Measurements from ENCODE around the gene KIAA1217.

The KIAA1217 gene

DNA sequence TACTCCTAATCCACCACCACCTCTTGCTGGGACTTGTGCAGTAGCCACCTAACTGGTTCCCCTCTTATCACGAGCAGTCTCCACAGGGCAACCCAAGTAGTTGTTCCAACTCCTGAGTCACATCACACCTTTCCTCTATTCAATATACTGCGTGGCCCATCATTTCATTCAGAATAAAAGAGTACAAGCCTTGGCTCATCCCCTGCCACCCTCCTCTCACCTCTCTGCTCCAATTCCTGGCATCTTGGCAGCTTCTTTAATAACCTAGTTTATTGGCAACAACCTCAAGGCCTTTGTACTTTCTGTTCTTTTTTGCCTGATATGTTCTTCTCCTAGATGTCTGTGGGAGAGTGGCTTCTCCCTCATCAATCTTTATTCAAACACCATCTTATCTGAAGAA is 199.4 kb downstream of the KIAA1217 start:
- TF ChIP-seq, protein P1, sequence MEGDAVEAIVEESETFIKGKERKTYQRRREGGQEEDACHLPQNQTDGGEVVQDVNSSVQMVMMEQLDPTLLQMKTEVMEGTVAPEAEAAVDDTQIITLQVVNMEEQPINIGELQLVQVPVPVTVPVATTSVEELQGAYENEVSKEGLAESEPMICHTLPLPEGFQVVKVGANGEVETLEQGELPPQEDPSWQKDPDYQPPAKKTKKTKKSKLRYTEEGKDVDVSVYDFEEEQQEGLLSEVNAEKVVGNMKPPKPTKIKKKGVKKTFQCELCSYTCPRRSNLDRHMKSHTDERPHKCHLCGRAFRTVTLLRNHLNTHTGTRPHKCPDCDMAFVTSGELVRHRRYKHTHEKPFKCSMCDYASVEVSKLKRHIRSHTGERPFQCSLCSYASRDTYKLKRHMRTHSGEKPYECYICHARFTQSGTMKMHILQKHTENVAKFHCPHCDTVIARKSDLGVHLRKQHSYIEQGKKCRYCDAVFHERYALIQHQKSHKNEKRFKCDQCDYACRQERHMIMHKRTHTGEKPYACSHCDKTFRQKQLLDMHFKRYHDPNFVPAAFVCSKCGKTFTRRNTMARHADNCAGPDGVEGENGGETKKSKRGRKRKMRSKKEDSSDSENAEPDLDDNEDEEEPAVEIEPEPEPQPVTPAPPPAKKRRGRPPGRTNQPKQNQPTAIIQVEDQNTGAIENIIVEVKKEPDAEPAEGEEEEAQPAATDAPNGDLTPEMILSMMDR (IDR thresholded peaks at IDR 0.05; ENCODE audit: borderline replicate concordance, insufficient read depth, low read depth, low read length) = no peak
- H3K4me3 ChIP-seq (ENCODE audit: low read depth, low read length) = no peak overlapping the region

DNA sequence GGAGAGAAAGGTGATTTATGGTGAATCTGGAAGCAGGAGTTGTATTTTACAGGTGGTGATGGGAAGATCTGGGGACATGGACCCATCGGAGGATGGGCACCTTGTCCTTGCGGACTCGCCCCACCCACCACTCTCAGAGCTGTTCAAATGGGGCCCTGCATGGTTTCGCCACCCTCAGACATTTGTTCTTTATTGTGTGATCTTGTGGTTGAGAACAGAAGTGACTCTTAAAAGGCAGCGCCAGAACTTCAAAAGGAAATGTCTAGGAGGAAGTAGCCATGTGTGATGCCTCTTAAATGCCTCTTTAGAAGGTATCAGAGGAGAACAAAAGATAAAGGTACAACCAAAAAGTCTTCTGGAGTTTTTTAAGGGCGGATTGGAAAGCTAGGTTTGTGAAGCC is 205.7 kb downstream of the KIAA1217 start:
- H3K4me3 ChIP-seq (ENCODE audit: low read depth, low read length) = no peak overlapping the region
- TF ChIP-seq, protein P1 (IDR thresholded peaks at IDR 0.05; ENCODE audit: borderline replicate concordance, insufficient read depth, low read depth, low read length) = no peak

DNA sequence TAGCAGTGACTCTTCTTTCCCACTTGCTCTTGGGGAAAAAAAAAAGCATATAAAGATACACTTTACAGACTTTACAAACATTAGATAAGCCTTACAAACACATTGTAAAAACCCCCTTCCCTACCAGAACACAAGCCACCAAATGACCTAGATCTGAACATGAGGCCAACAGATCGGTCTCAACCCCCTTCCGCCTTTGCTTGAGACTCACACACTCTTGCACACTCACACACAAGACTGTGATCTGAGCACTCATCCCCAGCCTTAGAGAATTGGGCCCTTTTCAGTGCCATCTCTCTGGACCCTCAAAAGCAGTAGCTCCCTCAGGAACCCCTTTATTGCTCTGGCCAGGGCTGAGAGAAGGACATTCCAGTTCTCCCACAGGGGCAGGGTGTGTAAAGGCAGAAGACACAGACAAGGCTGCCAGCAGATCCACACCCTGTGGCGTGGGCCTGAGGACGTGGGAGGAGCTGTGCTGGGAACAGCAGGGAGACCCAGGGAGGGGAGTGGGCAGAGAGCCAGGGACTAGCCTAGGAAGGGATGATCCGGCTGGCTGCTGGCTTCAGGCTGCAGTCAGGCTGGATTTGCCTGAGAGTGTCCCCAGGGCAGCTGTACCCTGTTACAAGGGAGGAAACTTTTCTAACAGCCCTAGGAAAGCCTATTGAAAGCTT is 206.7 kb downstream of the KIAA1217 start:
- H3K4me3 ChIP-seq (ENCODE audit: low read depth, low read length) = no peak overlapping the region
- TF ChIP-seq, protein P1 (IDR thresholded peaks at IDR 0.05; ENCODE audit: borderline replicate concordance, insufficient read depth, low read depth, low read length) = no peak

DNA sequence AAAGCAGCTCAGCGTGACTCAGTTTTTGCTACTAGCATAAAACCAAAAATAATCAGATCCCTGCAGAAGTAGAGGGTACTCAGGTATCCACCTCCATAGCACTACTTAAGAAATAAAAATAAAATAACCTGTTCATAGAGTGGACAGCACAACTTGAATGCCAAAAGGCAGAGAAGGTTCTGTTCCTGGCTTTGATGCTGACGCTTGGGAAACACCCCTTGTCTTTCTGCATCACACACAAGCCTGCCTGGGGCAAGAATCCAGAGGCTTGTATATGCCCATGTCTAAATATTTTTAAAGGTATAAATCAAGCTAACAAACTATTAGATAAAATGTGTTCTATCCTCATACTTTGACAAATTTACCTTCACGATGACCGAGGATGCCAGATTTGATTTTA is 207.3 kb downstream of the KIAA1217 start:
- TF ChIP-seq, protein P1 (IDR thresholded peaks at IDR 0.05; ENCODE audit: borderline replicate concordance, insufficient read depth, low read depth, low read length) = no peak
- H3K4me3 ChIP-seq (ENCODE audit: low read depth, low read length) = no peak overlapping the region

DNA sequence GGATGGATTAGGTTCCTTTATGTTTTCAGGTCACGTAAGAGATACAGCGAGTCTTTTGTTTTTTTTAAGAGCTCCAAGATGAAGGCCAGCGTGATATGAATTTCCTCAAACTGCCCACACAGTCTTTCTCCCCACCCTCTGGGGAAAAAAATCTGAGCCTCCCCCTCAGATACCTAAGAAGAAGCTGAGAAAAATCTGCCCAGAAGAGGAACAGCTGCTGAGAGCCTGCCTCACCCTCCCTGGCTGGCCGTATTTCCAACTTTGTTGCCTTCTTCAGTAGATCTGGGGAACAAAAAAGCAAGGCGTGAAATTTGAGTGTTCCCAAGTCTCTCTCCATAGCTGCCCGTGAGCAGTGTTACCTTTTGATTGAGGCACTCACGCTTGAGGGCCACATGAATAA is 208.1 kb downstream of the KIAA1217 start:
- no peak overlapping the region for H3K4me3 ChIP-seq (ENCODE audit: low read depth, low read length)
- TF ChIP-seq, protein P1 (IDR thresholded peaks at IDR 0.05; ENCODE audit: borderline replicate concordance, insufficient read depth, low read depth, low read length) = no peak

DNA sequence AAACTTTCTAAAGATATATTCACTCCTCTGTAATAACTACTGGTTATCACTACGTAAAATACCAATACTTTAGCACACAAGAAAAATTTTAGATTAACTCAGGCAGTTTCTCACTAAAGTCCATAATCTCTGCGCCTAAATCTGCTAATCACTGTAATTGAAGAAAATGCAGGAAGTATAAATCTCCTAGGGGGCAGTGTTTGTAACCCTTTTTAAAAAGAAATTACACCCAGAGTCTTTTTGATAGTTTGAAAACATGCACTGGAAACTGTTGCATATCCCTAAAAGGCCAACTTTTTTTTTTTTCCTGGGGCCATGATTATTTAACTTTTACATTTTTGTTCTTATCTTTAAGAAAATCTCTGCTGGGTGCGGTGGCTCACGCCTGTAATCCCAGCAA is 209.6 kb downstream of the KIAA1217 start:
- no peak overlapping the region for H3K4me3 ChIP-seq (ENCODE audit: low read depth, low read length)
- TF ChIP-seq, protein P1 (IDR thresholded peaks at IDR 0.05; ENCODE audit: borderline replicate concordance, insufficient read depth, low read depth, low read length) = no peak

DNA sequence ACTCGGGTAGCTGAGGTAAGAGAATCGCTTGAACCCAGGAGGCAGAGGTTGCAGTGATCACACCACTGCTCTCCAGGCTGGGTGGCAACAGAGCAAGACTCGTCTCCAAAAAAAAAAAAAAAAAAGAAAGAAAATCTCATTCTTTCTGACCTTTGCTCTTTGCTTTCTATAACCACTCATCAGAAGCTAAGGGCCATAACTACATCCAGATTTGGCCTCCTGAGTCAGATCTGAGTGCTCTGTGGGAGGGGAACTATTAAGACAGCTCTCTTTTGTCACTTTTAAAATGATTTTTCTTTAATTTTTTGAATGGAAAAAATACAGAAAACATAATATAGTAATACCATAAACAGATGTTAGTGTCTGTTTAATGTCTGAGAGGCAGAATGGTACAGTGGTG is 210.1 kb downstream of the KIAA1217 start:
- no peak overlapping the region for H3K4me3 ChIP-seq (ENCODE audit: low read depth, low read length)
- TF ChIP-seq, protein P1 (IDR thresholded peaks at IDR 0.05; ENCODE audit: borderline replicate concordance, insufficient read depth, low read depth, low read length) = no peak

Data from GM12875 (cell line).